ENCODE data around the gene MTFMT.
"Not testable (repeated sequence)": the region's sequence is repeated elsewhere in the genome, so short reads cannot be mapped to it uniquely, and the experiment has no call there.

DNA sequence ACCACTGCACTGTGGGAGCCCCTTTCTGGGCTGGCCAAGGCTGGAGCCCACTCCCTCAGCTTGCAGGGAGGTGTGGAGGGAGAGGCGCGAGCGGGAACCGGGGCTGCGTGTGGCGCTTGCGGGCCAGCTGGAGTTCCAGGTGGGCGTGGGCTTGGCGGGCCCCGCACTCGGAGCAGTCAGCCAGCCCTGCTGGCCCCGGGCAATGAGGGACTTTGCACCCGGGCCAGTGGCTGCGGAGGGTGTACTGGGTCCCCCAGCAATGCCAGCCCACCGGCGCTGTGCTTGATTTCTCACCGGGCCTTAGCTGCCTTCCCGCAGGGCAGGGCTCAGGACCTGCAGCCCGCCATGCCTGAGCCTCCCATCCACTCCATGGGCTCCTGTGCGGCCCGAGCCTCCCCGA, 45.5 kb upstream of the MTFMT start:
- not testable (repeated sequence) for TF ChIP-seq EP300, POLR2A (IDR thresholded peaks at IDR 0.05)
- TF ChIP-seq, protein P1, sequence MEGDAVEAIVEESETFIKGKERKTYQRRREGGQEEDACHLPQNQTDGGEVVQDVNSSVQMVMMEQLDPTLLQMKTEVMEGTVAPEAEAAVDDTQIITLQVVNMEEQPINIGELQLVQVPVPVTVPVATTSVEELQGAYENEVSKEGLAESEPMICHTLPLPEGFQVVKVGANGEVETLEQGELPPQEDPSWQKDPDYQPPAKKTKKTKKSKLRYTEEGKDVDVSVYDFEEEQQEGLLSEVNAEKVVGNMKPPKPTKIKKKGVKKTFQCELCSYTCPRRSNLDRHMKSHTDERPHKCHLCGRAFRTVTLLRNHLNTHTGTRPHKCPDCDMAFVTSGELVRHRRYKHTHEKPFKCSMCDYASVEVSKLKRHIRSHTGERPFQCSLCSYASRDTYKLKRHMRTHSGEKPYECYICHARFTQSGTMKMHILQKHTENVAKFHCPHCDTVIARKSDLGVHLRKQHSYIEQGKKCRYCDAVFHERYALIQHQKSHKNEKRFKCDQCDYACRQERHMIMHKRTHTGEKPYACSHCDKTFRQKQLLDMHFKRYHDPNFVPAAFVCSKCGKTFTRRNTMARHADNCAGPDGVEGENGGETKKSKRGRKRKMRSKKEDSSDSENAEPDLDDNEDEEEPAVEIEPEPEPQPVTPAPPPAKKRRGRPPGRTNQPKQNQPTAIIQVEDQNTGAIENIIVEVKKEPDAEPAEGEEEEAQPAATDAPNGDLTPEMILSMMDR (IDR thresholded peaks at IDR 0.05) = not testable (repeated sequence)

Data from ovary (tissue), 3 donors.